ENCODE measurements around the gene NANOS1.
"Not testable (repeated sequence)": the region's sequence is repeated elsewhere in the genome, so short reads cannot be mapped to it uniquely, and the experiment has no call there.

NANOS1 gene

DNA sequence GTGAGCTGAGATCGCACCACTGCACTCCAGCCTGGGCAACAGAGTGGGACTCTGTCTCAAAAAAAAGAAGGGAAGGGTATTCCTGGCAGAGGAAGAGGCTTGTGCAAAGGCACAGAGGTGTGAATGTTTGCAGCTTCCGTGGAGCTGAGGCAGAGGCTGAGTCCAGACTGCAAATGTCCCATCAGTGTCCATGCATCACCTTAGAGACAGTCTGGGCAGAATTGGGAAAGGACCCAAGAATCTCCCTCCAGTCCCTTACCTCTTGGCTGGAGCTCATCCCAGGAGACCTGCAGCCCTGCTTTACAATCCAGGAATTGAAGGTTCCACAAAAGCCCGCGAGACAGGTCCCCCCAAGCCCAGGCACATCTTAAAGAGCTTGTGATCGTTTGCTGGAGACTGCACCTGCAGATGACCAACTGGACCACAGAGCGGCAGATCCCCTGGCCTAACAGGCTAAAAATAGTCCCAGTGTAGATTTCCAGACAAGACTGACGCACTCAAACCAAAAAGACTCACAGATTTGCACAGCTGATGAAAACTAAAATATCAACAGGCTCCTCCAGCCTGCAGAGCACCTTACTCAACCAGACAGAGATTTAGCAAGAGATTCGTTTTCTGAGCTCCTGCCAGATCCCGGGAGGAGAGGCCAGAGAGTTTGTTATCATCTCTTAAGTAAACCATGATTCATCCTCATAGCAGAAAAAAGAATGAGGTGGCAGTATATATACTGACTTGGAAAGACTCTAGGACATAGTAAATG lies 22.9 kb upstream of the NANOS1 start:
- H3K4me1 ChIP-seq (ENCODE audit: control insufficient read depth in 5 of 5, insufficient read depth in 5 of 5, low read length in 5 of 5): peaks cover 0 to 12% (median 9%) of the 10 kb centered on the region in 5 donors
- no peaks in the 10 kb centered on the region for H3K9me3 ChIP-seq (ENCODE audit: control insufficient read depth in 5 of 5, low read length in 5 of 5)
- H3K27me3 ChIP-seq (ENCODE audit: control insufficient read depth in 5 of 5, insufficient read depth in 4 of 5, low read length in 5 of 5): no peaks in the 10 kb centered on the region
- H3K4me3 ChIP-seq (ENCODE audit: low read depth in 1 of 5, low read length in 5 of 5): no peak overlapping the region
- H3K9ac ChIP-seq (ENCODE audit: low read length in 5 of 5): peak overlapping the region in 1 of 5 donors; percentile 22
- H3K36me3 ChIP-seq (ENCODE audit: control insufficient read depth in 5 of 5, insufficient read depth in 5 of 5, low read length in 5 of 5): no peaks in the 10 kb centered on the region
- H3K27ac ChIP-seq (ENCODE audit: low read depth, low read length): no peak overlapping the region

DNA sequence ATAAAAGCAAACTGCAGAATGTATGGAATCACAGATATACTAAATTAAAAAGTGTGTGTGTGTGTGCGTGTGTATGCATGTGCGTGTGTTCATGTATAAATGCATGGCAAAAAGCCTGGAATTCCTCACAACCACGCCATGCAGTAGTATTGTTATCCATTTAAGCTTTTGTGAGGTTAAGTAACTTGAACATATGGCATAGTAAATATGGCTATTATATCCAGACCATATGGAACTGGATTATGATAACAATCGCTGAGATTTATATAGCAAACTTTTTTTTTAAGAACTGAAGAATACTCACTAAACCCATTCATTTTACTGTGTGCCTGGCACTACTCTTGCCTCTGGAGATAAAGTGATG lies 22.3 kb upstream of the NANOS1 start:
- H3K4me1 ChIP-seq (ENCODE audit: control insufficient read depth in 5 of 5, insufficient read depth in 5 of 5, low read length in 5 of 5): peaks cover 0 to 12% (median 9%) of the 10 kb centered on the region in 5 donors
- no peaks in the 10 kb centered on the region for H3K36me3 ChIP-seq (ENCODE audit: control insufficient read depth in 5 of 5, insufficient read depth in 5 of 5, low read length in 5 of 5)
- no peaks in the 10 kb centered on the region for H3K27me3 ChIP-seq (ENCODE audit: control insufficient read depth in 5 of 5, insufficient read depth in 4 of 5, low read length in 5 of 5)
- no peak overlapping the region for H3K27ac ChIP-seq (ENCODE audit: low read depth, low read length)
- no peak overlapping the region for H3K9ac ChIP-seq (ENCODE audit: low read length in 5 of 5)
- H3K9me3 ChIP-seq (ENCODE audit: control insufficient read depth in 5 of 5, low read length in 5 of 5): no peaks in the 10 kb centered on the region
- H3K4me3 ChIP-seq (ENCODE audit: low read depth in 1 of 5, low read length in 5 of 5): no peak overlapping the region

DNA sequence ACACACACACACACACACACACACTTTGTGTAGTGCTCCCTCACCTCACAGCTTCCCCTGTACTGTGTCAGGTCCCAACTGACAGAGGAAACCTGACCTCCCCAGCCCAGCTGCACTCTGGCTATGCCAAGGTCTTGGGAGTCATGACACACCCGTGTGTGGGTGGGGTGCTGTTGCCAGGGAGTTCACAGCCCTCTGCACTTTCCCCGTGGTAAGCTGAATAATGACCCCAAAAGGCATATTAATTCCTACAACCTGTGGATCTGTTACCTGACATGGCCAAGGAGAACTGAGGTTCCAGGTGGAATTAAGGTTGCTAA lies 8.9 kb upstream of the NANOS1 start:
- Histone ChIP-seq H3K27ac (ENCODE audit: low read depth, low read length) (no peak overlapping the region), H3K27me3 (ENCODE audit: control insufficient read depth in 5 of 5, insufficient read depth in 4 of 5, low read length in 5 of 5) (no peaks in the 10 kb centered on the region), H3K9me3 (ENCODE audit: control insufficient read depth in 5 of 5, low read length in 5 of 5) (peaks cover 0 to 7% (median 0%) of the 10 kb centered on the region in 5 donors), H3K9ac (ENCODE audit: low read length in 5 of 5) (no peak overlapping the region), H3K36me3 (ENCODE audit: control insufficient read depth in 5 of 5, insufficient read depth in 5 of 5, low read length in 5 of 5) (no peaks in the 10 kb centered on the region), H3K4me1 (ENCODE audit: control insufficient read depth in 5 of 5, insufficient read depth in 5 of 5, low read length in 5 of 5) (peaks cover 0 to 9% (median under 1%) of the 10 kb centered on the region in 5 donors), H3K4me3 (ENCODE audit: low read depth in 1 of 5, low read length in 5 of 5) (no peak overlapping the region)

DNA sequence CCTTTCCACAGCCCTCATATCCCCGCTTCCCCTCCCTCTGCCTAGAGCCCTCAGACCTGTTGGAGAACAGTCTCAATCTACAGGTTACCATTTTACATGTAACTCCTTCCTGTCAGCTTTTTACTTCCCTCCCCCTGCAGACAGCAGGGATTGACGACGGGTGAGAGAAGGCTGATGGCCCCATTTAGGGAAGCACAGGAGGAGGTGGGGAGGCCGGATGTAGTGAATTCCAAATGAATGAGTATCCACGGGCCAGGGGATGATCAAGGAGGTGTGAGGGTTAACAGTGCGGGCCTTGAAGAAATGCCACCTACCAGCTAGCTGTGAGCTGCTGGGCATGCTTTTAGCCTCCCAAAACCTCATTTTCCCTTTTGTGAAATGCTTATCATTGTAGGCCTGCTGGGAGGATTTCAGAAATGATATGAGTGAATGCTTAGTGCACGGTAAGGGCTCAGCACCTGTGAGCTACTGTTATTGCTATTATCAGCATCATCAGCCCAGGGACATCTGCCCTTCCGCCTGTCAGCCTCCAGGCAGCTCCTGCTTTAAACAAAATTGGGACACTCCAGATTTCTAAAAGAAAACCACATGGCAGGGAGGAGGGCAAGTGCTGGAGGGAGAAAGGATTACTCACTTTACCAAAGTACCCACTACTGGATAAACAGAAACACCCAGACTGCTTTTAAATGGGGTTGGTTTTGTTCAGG lies 6.5 kb upstream of the NANOS1 start:
- Histone ChIP-seq H3K27me3 (ENCODE audit: control insufficient read depth in 5 of 5, insufficient read depth in 4 of 5, low read length in 5 of 5) (no peaks in the 10 kb centered on the region), H3K9me3 (ENCODE audit: control insufficient read depth in 5 of 5, low read length in 5 of 5) (peaks cover 0 to 7% (median 0%) of the 10 kb centered on the region in 5 donors), H3K36me3 (ENCODE audit: control insufficient read depth in 5 of 5, insufficient read depth in 5 of 5, low read length in 5 of 5) (no peaks in the 10 kb centered on the region), H3K9ac (ENCODE audit: low read length in 5 of 5) (no peak overlapping the region), H3K4me1 (ENCODE audit: control insufficient read depth in 5 of 5, insufficient read depth in 5 of 5, low read length in 5 of 5) (peaks cover 0 to 13% (median 3%) of the 10 kb centered on the region in 5 donors), H3K4me3 (ENCODE audit: low read depth in 1 of 5, low read length in 5 of 5) (no peak overlapping the region), H3K27ac (ENCODE audit: low read depth, low read length) (no peak overlapping the region)

DNA sequence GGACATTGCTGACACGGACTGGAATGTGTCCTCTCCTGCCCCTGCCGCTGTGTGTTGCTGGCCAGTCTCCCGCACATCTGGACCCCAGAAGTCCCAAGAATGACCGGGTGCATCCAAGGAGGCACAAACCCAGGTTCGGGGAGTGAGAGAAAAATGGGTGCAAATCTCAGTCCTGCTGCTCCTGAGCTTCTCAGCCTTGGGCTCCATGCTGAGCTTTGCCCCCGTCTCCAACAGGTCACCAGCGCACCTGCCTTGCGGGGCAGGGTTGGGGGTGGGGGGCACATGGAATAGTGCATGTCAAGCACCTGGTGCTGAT lies 6.0 kb upstream of the NANOS1 start:
- Histone ChIP-seq H3K4me1 (ENCODE audit: control insufficient read depth in 5 of 5, insufficient read depth in 5 of 5, low read length in 5 of 5) (peaks cover 0 to 14% (median 3%) of the 10 kb centered on the region in 5 donors), H3K4me3 (ENCODE audit: low read depth in 1 of 5, low read length in 5 of 5) (no peak overlapping the region), H3K36me3 (ENCODE audit: control insufficient read depth in 5 of 5, insufficient read depth in 5 of 5, low read length in 5 of 5) (no peaks in the 10 kb centered on the region), H3K27ac (ENCODE audit: low read depth, low read length) (no peak overlapping the region), H3K9me3 (ENCODE audit: control insufficient read depth in 5 of 5, low read length in 5 of 5) (peaks cover 0 to 5% (median 0%) of the 10 kb centered on the region in 5 donors), H3K9ac (ENCODE audit: low read length in 5 of 5) (no peak overlapping the region), H3K27me3 (ENCODE audit: control insufficient read depth in 5 of 5, insufficient read depth in 4 of 5, low read length in 5 of 5) (no peaks in the 10 kb centered on the region)

DNA sequence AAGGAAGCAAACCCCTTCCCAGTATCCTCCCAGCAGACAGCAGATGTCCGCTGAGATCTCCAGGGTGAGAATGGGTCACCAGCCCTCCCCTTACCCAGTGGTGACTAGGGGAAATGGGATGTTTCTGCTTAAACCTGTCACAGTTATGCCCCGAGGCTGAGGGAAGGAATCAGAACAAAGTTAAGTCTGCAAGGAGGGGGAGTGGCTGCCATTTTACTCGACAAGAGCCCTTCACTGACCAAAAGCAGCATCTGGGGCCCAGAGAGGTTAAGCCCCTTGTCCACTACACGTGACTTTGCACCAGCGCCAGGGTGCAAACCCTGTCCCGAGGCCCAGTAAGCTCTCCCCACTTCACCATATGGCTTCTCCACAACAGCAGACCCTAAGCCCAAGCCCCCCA lies 4.6 kb upstream of the NANOS1 start:
- Histone ChIP-seq H3K4me3 (ENCODE audit: low read depth in 1 of 5, low read length in 5 of 5) (no peak overlapping the region), H3K9me3 (ENCODE audit: control insufficient read depth in 5 of 5, low read length in 5 of 5) (no peaks in the 10 kb centered on the region), H3K27ac (ENCODE audit: low read depth, low read length) (no peak overlapping the region), H3K27me3 (ENCODE audit: control insufficient read depth in 5 of 5, insufficient read depth in 4 of 5, low read length in 5 of 5) (no peaks in the 10 kb centered on the region), H3K9ac (ENCODE audit: low read length in 5 of 5) (no peak overlapping the region), H3K36me3 (ENCODE audit: control insufficient read depth in 5 of 5, insufficient read depth in 5 of 5, low read length in 5 of 5) (no peaks in the 10 kb centered on the region), H3K4me1 (ENCODE audit: control insufficient read depth in 5 of 5, insufficient read depth in 5 of 5, low read length in 5 of 5) (peaks cover 0 to 21% (median 9%) of the 10 kb centered on the region in 5 donors)

DNA sequence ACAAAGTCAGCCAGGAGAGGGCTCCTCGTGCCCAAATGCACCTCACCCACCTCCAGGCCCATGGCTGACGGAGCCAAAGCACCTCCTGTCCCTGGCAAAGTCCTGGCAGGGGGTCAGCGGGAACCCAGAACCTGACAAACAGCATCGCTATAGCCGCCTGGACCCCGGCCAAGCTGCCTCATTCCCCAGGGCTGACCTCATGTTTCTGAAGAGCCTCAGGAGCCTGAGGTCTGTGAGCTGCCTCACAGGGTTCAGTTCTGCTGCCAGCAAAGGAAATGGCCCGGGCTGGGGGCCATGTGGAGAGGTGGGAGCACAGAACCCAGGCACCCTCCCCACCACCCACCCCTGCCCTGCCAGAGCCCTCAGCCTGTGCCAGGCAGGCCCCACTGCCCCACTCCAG lies 4.2 kb upstream of the NANOS1 start:
- H3K9ac ChIP-seq (ENCODE audit: low read length in 5 of 5): no peak overlapping the region

DNA sequence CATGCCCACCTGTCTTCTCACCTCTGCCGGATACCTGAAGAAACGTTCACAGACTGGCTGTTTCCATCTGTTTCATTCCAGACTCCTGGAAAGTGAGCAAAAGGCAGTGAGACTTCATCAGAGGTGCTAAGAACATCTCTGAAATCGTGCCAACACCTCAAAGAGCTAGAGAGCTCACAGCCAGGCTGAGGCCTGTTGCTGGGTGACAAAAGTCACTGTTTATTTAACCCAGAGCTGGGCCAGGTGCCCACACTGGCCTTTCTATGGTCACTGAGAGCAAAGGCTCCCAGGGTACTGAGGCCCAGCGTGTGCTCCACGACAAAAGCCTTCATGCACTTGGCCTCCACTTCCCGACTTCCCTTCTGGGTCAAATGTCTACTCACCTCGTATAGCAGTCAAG lies 3.7 kb upstream of the NANOS1 start:
- Histone ChIP-seq H3K4me1 (ENCODE audit: control insufficient read depth in 5 of 5, insufficient read depth in 5 of 5, low read length in 5 of 5) (peaks cover 0 to 24% (median 12%) of the 10 kb centered on the region in 5 donors), H3K36me3 (ENCODE audit: control insufficient read depth in 5 of 5, insufficient read depth in 5 of 5, low read length in 5 of 5) (no peaks in the 10 kb centered on the region), H3K9ac (ENCODE audit: low read length in 5 of 5) (no peak overlapping the region), H3K27ac (ENCODE audit: low read depth, low read length) (no peak overlapping the region), H3K9me3 (ENCODE audit: control insufficient read depth in 5 of 5, low read length in 5 of 5) (no peaks in the 10 kb centered on the region), H3K27me3 (ENCODE audit: control insufficient read depth in 5 of 5, insufficient read depth in 4 of 5, low read length in 5 of 5) (no peaks in the 10 kb centered on the region), H3K4me3 (ENCODE audit: low read depth in 1 of 5, low read length in 5 of 5) (no peak overlapping the region)

More for the DNA sequence above, 4.2 kb upstream of the NANOS1 start:
- Histone ChIP-seq H3K27me3 (ENCODE audit: control insufficient read depth in 5 of 5, insufficient read depth in 4 of 5, low read length in 5 of 5) (no peaks in the 10 kb centered on the region), H3K27ac (ENCODE audit: low read depth, low read length) (no peak overlapping the region), H3K4me3 (ENCODE audit: low read depth in 1 of 5, low read length in 5 of 5) (no peak overlapping the region), H3K36me3 (ENCODE audit: control insufficient read depth in 5 of 5, insufficient read depth in 5 of 5, low read length in 5 of 5) (no peaks in the 10 kb centered on the region), H3K9me3 (ENCODE audit: control insufficient read depth in 5 of 5, low read length in 5 of 5) (no peaks in the 10 kb centered on the region), H3K4me1 (ENCODE audit: control insufficient read depth in 5 of 5, insufficient read depth in 5 of 5, low read length in 5 of 5) (peaks cover 0 to 21% (median 9%) of the 10 kb centered on the region in 5 donors)

DNA sequence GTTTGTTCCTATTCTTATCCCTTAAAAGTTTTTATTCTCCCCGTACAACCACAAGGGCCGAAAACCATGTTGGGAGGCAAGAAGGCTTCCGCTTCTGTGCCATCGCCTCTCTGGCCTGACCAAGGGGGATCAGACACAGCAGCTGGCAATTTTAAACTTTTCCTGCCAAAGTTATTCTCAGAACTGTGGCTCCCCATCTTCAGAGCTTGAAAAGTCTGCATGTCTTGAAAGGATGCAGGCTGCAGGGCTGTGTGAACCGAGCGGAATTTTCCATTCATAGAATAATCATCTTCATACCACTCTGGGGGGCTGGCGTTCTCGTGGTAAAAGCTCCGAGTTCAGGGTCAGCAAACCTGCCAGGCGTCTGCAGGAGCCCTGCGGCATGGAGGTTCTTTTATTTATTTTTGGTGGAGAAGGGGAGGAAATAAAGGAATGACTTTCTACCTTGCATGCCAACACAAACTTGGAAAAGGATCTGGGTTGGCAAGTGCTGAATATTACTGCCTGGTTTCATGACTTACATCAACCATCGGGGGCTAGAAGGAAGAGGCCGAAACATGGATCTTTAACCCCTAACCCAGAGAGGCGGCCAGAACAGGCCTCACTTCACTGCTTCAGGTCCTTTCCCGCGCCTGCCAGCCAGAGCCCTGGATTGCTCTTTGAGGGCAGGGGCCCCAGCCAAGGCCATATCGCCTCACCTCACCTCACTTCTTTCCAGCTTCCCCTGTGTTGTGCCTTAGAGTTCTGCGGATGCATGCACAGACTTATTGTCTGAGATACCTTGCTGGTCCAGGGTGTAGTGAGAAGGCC lies 3.0 kb upstream of the NANOS1 start:
- Histone ChIP-seq H3K36me3 (ENCODE audit: control insufficient read depth in 5 of 5, insufficient read depth in 5 of 5, low read length in 5 of 5) (no peaks in the 10 kb centered on the region), H3K9ac (ENCODE audit: low read length in 5 of 5) (no peak overlapping the region), H3K27ac (ENCODE audit: low read depth, low read length) (no peak overlapping the region), H3K4me3 (ENCODE audit: low read depth in 1 of 5, low read length in 5 of 5) (no peak overlapping the region), H3K9me3 (ENCODE audit: control insufficient read depth in 5 of 5, low read length in 5 of 5) (no peaks in the 10 kb centered on the region), H3K27me3 (ENCODE audit: control insufficient read depth in 5 of 5, insufficient read depth in 4 of 5, low read length in 5 of 5) (no peaks in the 10 kb centered on the region), H3K4me1 (ENCODE audit: control insufficient read depth in 5 of 5, insufficient read depth in 5 of 5, low read length in 5 of 5) (peaks cover 0 to 32% (median 17%) of the 10 kb centered on the region in 5 donors)

DNA sequence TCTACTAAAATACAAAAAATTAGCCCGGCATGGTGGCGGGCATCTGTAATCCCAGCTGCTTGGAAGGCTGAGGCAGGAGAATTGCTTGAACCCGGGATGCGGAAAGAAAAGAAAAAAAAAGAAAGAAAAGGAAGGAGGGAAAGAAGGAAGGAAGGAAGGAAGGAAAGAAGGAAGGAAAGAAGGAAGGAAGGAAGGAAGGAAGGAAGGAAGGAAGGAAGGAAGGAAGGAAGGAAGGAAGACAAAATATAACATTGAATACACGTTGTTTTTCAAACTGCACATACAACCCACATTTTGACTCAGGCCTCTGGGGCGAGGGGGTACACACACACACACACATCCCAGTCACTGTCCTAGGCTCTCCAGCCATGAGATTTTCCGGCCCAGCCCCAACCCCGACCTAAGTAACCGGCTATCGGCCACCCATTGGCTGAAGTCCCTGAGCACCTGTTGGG lies 1.0 kb upstream of the NANOS1 start:
- not testable (repeated sequence) for H3K9me3 ChIP-seq (ENCODE audit: control insufficient read depth in 5 of 5, low read length in 5 of 5); H3K36me3 ChIP-seq (ENCODE audit: control insufficient read depth in 5 of 5, insufficient read depth in 5 of 5, low read length in 5 of 5); H3K27ac ChIP-seq (ENCODE audit: low read depth, low read length); H3K27me3 ChIP-seq (ENCODE audit: control insufficient read depth in 5 of 5, insufficient read depth in 4 of 5, low read length in 5 of 5)
- peak overlapping the region in 3 of 5 donors; percentile 9 to 72 (median 60) for H3K9ac ChIP-seq (ENCODE audit: low read length in 5 of 5)
- peaks cover 0 to 37% (median 27%) of the 10 kb centered on the region in 5 donors for H3K4me1 ChIP-seq (ENCODE audit: control insufficient read depth in 5 of 5, insufficient read depth in 5 of 5, low read length in 5 of 5)
- H3K4me3 ChIP-seq (ENCODE audit: low read depth in 1 of 5, low read length in 5 of 5): peak overlapping the region; percentile 59 to 70 (median 67)

Measured in subcutaneous abdominal adipose tissue (tissue), 5 donors.